Neural progenitor cell (in vitro differentiated cells): ENCODE data around the gene FGFR3.

Experiments
- CTCF ChIP-seq: fragments of 200-600 bp; sonication (generic); IDR thresholded peaks from 2 replicates; pipeline ENCODE4 v1.5.1; 2017; ENCODE audit warnings: antibody characterized with exemption, mild to moderate bottlenecking
- EZH2 ChIP-seq: fragments of 200-600 bp; sonication (generic); IDR thresholded peaks from 2 replicates; pipeline ENCODE4 v1.6.1; 2017; ENCODE audit warnings: antibody characterized with exemption, mild to moderate bottlenecking, moderate library complexity

GRCh38 chr4:1794809-1795298 lies 1.8 kb downstream of the FGFR3 start:
- no peak for TF ChIP-seq CTCF
- TF ChIP-seq EZH2, result peak; percentile 74
